Neural cell (in vitro differentiated cells): Measurements from ENCODE around the gene THRA. TPM values are rescaled to one million over a fixed set of nuclear protein-coding genes. Genes with fewer than 3 reads are reported as not detected.
A peak's percentile ranks its signal among the peaks of the same experiment; 100 is the strongest.

ENCODE experiments used
- H2AFZ ChIP-seq: fragments of 200-600, 300-800 bp; sonication (generic), shearing (Covaris generic); 2 replicates; pipeline ENCODE4 v1.6.0; 2014; ENCODE audit warnings: low read depth, mild to moderate bottlenecking, antibody characterized with exemption, low read length, moderate library complexity
- H3F3A ChIP-seq: fragments of 200-600 bp; shearing (Covaris generic); 2 replicates; pipeline ENCODE4 v1.6.1; 2016; ENCODE audit warnings: mild to moderate bottlenecking, moderate library complexity, mixed read lengths, antibody characterized with exemption, low read length; ENCODE audit not compliant: insufficient read depth, poor library complexity, severe bottlenecking
- H3K27ac ChIP-seq: fragments of 200-600, 300-800 bp; sonication (generic), shearing (Covaris generic); 2 replicates; pipeline ENCODE4 v1.5.1; 2014; ENCODE audit warnings: mild to moderate bottlenecking, low read length, moderate library complexity
- H3K27me3 ChIP-seq: fragments of 300-800, 200-600 bp; sonication (generic), shearing (Covaris generic); 2 replicates; pipeline ENCODE4 v1.6.0; 2014; ENCODE audit warnings: mild to moderate bottlenecking, low read depth, low read length, moderate library complexity; ENCODE audit not compliant: insufficient read depth
- H3K36me3 ChIP-seq: fragments of 300-800, 200-600 bp; sonication (generic), shearing (Covaris generic); 2 replicates; pipeline ENCODE4 v1.5.1; 2014; ENCODE audit warnings: mild to moderate bottlenecking, antibody characterized with exemption, low read length, moderate library complexity; ENCODE audit not compliant: insufficient read depth
- H3K4me2 ChIP-seq: fragments of 300-800, 200-600 bp; sonication (generic), shearing (Covaris generic); 2 replicates; pipeline ENCODE4 v1.6.0; 2014; ENCODE audit warnings: mild to moderate bottlenecking, low read length
- H3K4me3 ChIP-seq: fragments of 300-800, 200-600 bp; sonication (generic), shearing (Covaris generic); 2 replicates; pipeline ENCODE4 v1.5.1; 2014; ENCODE audit warnings: mild to moderate bottlenecking, low read length, moderate library complexity
- H3K79me2 ChIP-seq: fragments of 200-600 bp; shearing (Covaris generic); replicated peaks from 2 replicates; pipeline ENCODE4 v1.6.0; 2014; ENCODE audit warnings: mild to moderate bottlenecking, low read length, moderate library complexity; ENCODE audit not compliant: insufficient read depth
- H3K9ac ChIP-seq: fragments of 300-800, 200-600 bp; sonication (generic), shearing (Covaris generic); 2 replicates; pipeline ENCODE4 v1.6.1; 2016; ENCODE audit warnings: mild to moderate bottlenecking, low read length, mixed read lengths
- H3K9me2 ChIP-seq: fragments of 200-600 bp; shearing (Covaris generic); 2 replicates; pipeline ENCODE4 v1.6.1; 2016; ENCODE audit warnings: mild to moderate bottlenecking, low read length, mixed read lengths; ENCODE audit not compliant: insufficient read depth
- H3K9me3 ChIP-seq: fragments of 200-600, 300-800 bp; sonication (generic), shearing (Covaris generic); 2 replicates; pipeline ENCODE4 v1.6.1; 2016; ENCODE audit warnings: mild to moderate bottlenecking, mixed run types, low read length, moderate library complexity, mixed read lengths
- H4K20me1 ChIP-seq: fragments of 200-600 bp; shearing (Covaris generic); 2 replicates; pipeline ENCODE4 v1.6.1; 2016; ENCODE audit warnings: mild to moderate bottlenecking, mixed run types; ENCODE audit not compliant: insufficient read depth
- EP300 ChIP-seq: fragments of 450-650 bp; conservative IDR thresholded peaks from 2 replicates; pipeline ENCODE4 v1.6.1; 2014; ENCODE audit warnings: antibody characterized with exemption, mild to moderate bottlenecking, moderate library complexity; ENCODE audit not compliant: poor library complexity, severe bottlenecking
- EZH2 ChIP-seq: fragments of 200-600, 300-800 bp; shearing (Covaris generic), sonication (generic); IDR thresholded peaks from 2 replicates; pipeline ENCODE4 v1.6.1; 2014; ENCODE audit warnings: antibody characterized with exemption, low read length, borderline replicate concordance, mild to moderate bottlenecking; ENCODE audit not compliant: insufficient read depth, poor library complexity, severe bottlenecking
- MXI1 ChIP-seq: fragments of 450-650 bp; conservative IDR thresholded peaks from 2 replicates; pipeline ENCODE4 v1.6.1; 2014; ENCODE audit warnings: antibody characterized with exemption, mild to moderate bottlenecking; ENCODE audit not compliant: poor library complexity, severe bottlenecking
- POLR2AphosphoS5 ChIP-seq: IDR thresholded peaks from 2 replicates; pipeline ENCODE4 v1.6.1; 2012
- RAD21 ChIP-seq: fragments of 450-650 bp; conservative IDR thresholded peaks from 2 replicates; pipeline ENCODE4 v1.6.1; 2014; ENCODE audit warnings: antibody characterized with exemption, mild to moderate bottlenecking, moderate library complexity
- SMC3 ChIP-seq: fragments of 450-650 bp; conservative IDR thresholded peaks from 2 replicates; pipeline ENCODE4 v1.6.1; 2014; ENCODE audit warnings: antibody characterized with exemption, mild to moderate bottlenecking, moderate library complexity; ENCODE audit not compliant: poor library complexity
- TAF1 ChIP-seq: IDR thresholded peaks from 2 replicates; pipeline ENCODE4 v1.6.1; 2012; ENCODE audit warnings: low read depth
- polyA plus RNA-seq: library from polyadenylated mRNA; depleted of rRNA; stranded (reverse); fragments of >200 nt; gene quantifications from 2 replicates; pipeline ENCODE4 v1.2.3, GENCODE V29; 2014
- TF ChIP-seq, protein P1 (sequence below): fragments of 450-650 bp; IDR thresholded peaks from 2 replicates; pipeline ENCODE4 v1.5.1; 2014; ENCODE audit warnings: antibody characterized with exemption, mild to moderate bottlenecking, moderate library complexity; ENCODE audit not compliant: poor library complexity, severe bottlenecking
- TF ChIP-seq, protein P2 (sequence below): IDR thresholded peaks from 2 replicates; pipeline ENCODE4 v1.6.1; 2012; ENCODE audit warnings: borderline replicate concordance

The THRA gene
- polyA plus RNA-seq, 1 donor from 2014 or later: 97.2 TPM

DNA sequence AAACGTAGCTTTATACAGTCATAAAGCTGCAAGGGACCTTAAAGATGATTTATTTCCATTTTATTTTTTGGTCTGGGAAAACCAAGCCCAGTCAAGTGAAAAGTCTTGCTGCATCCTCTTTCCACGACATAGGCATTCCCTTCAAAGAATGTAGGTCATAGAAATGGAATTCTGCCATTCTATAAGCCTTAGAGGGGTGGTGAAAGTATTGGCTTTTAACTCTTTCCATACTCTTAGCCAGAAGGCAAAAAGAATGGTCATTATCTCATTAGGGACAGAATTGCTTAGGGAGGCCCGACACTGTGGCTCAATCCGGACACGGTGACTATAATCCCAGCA lies 51.1 kb downstream of the THRA start:
- H3K9me3 ChIP-seq: no peaks in the 10 kb centered on the region
- no peak overlapping the region for H2AFZ ChIP-seq
- no peaks in the 10 kb centered on the region for H3F3A ChIP-seq
- no peaks in the 10 kb centered on the region for H3K36me3 ChIP-seq
- no peaks in the 10 kb centered on the region for H3K27me3 ChIP-seq
- H3K79me2 ChIP-seq: no peaks in the 10 kb centered on the region
- no peak overlapping the region for H3K27ac ChIP-seq
- peak overlapping the region; percentile 37 for H3K9ac ChIP-seq
- H4K20me1 ChIP-seq: no peaks in the 10 kb centered on the region
- TF ChIP-seq, protein P1, sequence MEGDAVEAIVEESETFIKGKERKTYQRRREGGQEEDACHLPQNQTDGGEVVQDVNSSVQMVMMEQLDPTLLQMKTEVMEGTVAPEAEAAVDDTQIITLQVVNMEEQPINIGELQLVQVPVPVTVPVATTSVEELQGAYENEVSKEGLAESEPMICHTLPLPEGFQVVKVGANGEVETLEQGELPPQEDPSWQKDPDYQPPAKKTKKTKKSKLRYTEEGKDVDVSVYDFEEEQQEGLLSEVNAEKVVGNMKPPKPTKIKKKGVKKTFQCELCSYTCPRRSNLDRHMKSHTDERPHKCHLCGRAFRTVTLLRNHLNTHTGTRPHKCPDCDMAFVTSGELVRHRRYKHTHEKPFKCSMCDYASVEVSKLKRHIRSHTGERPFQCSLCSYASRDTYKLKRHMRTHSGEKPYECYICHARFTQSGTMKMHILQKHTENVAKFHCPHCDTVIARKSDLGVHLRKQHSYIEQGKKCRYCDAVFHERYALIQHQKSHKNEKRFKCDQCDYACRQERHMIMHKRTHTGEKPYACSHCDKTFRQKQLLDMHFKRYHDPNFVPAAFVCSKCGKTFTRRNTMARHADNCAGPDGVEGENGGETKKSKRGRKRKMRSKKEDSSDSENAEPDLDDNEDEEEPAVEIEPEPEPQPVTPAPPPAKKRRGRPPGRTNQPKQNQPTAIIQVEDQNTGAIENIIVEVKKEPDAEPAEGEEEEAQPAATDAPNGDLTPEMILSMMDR: no peak
- TF ChIP-seq POLR2AphosphoS5 (no peak), EP300 (no peak), RAD21 (no peak), SMC3 (no peak), MXI1 (no peak), TAF1 (no peak), EZH2 (no peak)
- TF ChIP-seq, protein P2, sequence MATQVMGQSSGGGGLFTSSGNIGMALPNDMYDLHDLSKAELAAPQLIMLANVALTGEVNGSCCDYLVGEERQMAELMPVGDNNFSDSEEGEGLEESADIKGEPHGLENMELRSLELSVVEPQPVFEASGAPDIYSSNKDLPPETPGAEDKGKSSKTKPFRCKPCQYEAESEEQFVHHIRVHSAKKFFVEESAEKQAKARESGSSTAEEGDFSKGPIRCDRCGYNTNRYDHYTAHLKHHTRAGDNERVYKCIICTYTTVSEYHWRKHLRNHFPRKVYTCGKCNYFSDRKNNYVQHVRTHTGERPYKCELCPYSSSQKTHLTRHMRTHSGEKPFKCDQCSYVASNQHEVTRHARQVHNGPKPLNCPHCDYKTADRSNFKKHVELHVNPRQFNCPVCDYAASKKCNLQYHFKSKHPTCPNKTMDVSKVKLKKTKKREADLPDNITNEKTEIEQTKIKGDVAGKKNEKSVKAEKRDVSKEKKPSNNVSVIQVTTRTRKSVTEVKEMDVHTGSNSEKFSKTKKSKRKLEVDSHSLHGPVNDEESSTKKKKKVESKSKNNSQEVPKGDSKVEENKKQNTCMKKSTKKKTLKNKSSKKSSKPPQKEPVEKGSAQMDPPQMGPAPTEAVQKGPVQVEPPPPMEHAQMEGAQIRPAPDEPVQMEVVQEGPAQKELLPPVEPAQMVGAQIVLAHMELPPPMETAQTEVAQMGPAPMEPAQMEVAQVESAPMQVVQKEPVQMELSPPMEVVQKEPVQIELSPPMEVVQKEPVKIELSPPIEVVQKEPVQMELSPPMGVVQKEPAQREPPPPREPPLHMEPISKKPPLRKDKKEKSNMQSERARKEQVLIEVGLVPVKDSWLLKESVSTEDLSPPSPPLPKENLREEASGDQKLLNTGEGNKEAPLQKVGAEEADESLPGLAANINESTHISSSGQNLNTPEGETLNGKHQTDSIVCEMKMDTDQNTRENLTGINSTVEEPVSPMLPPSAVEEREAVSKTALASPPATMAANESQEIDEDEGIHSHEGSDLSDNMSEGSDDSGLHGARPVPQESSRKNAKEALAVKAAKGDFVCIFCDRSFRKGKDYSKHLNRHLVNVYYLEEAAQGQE: no peak
- H3K4me3 ChIP-seq: peak overlapping the region; percentile 63
- H3K4me2 ChIP-seq: peak overlapping the region; percentile 11
- H3K9me2 ChIP-seq: no peaks in the 10 kb centered on the region

DNA sequence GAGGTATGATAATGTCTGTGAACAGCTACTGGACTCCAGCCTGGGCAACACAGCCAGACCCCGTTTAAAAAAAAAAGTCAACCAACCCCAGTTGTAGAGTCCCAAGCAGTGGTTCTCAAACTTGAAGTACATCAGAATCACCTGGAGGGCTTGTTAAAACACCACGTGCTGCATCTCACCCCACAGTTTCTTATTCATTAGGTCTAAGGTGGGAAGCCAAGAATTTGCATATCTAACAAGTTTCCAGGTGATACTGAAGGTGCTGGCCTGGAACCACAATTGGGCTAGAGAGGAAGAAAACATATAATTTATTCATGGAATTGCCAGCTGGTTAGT lies 52.3 kb downstream of the THRA start:
- TF ChIP-seq POLR2AphosphoS5: no peak
- no peak for TF ChIP-seq SMC3
- TF ChIP-seq TAF1: no peak
- TF ChIP-seq MXI1: no peak
- no peak for TF ChIP-seq RAD21
- no peak for TF ChIP-seq EZH2
- no peak for TF ChIP-seq EP300
- H3K4me2 ChIP-seq: no peak overlapping the region
- H3K9ac ChIP-seq: no peak overlapping the region
- H3F3A ChIP-seq: no peaks in the 10 kb centered on the region
- no peak overlapping the region for H3K4me3 ChIP-seq
- no peaks in the 10 kb centered on the region for H3K36me3 ChIP-seq
- H3K79me2 ChIP-seq: peaks cover 9% of the 10 kb centered on the region
- H4K20me1 ChIP-seq: no peaks in the 10 kb centered on the region
- no peaks in the 10 kb centered on the region for H3K9me2 ChIP-seq
- H3K9me3 ChIP-seq: no peaks in the 10 kb centered on the region
- no peak overlapping the region for H2AFZ ChIP-seq
- no peak overlapping the region for H3K27ac ChIP-seq
- H3K27me3 ChIP-seq: no peaks in the 10 kb centered on the region
